ENCODE data around the gene CAMK4. TPM values are rescaled to one million over a fixed set of nuclear protein-coding genes. Genes with fewer than 3 reads are reported as not detected.

The CAMK4 gene
- total and polyA plus RNA-seq, 7 donors: 0.02 to 1.00 (median 0.15) TPM; not detected in 1

- intact Hi-C loops (cut with DNase I): no loop called here
- Histone ChIP-seq H3K4me1 (no peaks in the 10 kb centered on the region), H3K27ac (no peak overlapping the region), H3K9me3 (no peaks in the 10 kb centered on the region), H3K36me3 (ENCODE audit: insufficient read depth in 1 of 2, low read depth in 1 of 2) (no peaks in the 10 kb centered on the region), H3K27me3 (ENCODE audit: insufficient read depth in 3 of 3, low read length in 2 of 3) (no peaks in the 10 kb centered on the region), H3K4me3 (no peak overlapping the region)
- 49 to 50% (median 49%) methylated on average over 10 of the region's 10 CpGs for WGBS, 3 donors
- ATAC-seq (no peak), DNase-seq (no peak)
- TF ChIP-seq, protein P1, sequence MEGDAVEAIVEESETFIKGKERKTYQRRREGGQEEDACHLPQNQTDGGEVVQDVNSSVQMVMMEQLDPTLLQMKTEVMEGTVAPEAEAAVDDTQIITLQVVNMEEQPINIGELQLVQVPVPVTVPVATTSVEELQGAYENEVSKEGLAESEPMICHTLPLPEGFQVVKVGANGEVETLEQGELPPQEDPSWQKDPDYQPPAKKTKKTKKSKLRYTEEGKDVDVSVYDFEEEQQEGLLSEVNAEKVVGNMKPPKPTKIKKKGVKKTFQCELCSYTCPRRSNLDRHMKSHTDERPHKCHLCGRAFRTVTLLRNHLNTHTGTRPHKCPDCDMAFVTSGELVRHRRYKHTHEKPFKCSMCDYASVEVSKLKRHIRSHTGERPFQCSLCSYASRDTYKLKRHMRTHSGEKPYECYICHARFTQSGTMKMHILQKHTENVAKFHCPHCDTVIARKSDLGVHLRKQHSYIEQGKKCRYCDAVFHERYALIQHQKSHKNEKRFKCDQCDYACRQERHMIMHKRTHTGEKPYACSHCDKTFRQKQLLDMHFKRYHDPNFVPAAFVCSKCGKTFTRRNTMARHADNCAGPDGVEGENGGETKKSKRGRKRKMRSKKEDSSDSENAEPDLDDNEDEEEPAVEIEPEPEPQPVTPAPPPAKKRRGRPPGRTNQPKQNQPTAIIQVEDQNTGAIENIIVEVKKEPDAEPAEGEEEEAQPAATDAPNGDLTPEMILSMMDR (IDR thresholded peaks at IDR 0.05): no peak
These were observed 14.4 kb downstream of the CAMK4 start for GRCh38 chr5:111238431-111239225.

DNA sequence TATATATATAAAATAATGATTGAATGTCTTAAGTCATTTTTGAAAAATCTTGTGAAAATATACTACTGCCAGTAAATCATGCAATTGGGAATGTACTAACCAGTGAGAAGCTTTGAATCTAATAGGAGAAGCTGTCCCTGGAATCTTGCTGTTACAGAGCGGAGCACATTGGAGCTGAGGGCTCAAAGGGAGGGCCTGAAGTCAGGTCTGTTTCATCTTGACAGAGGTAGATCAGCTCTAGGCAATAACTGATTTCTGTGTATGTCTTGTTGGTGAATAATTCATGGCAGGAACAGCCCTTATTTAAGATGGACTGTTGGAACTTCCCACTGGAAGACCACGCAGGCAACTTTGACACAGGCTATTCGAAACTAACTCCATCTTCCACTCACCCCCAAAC is 17.5 kb downstream of the CAMK4 start:
- Histone ChIP-seq H3K27ac (no peak overlapping the region), H3K4me1 (no peaks in the 10 kb centered on the region), H3K36me3 (ENCODE audit: insufficient read depth in 1 of 2, low read depth in 1 of 2) (no peaks in the 10 kb centered on the region), H3K4me3 (no peak overlapping the region), H3K9me3 (no peaks in the 10 kb centered on the region), H3K27me3 (ENCODE audit: insufficient read depth in 3 of 3, low read length in 2 of 3) (no peaks in the 10 kb centered on the region)
- no peak for ATAC-seq
- intact Hi-C loops (cut with DNase I): no loop called here
- TF ChIP-seq, protein P1 (IDR thresholded peaks at IDR 0.05): no peak
- WGBS, 3 donors: 81 to 98% (median 94%) methylated on average over 3 of the region's 3 CpGs
- DNase-seq: no peak

GRCh38 chr5:111242606-111243005 is 18.4 kb downstream of the CAMK4 start:
- no peaks in the 10 kb centered on the region for H3K27me3 ChIP-seq (ENCODE audit: insufficient read depth in 3 of 3, low read length in 2 of 3)
- TF ChIP-seq, protein P1 (IDR thresholded peaks at IDR 0.05): no peak
- H3K9me3 ChIP-seq: no peaks in the 10 kb centered on the region
- H3K27ac ChIP-seq: no peak overlapping the region
- no peak for DNase-seq
- H3K4me3 ChIP-seq: no peak overlapping the region
- H3K4me1 ChIP-seq: no peaks in the 10 kb centered on the region
- H3K36me3 ChIP-seq (ENCODE audit: insufficient read depth in 1 of 2, low read depth in 1 of 2): no peaks in the 10 kb centered on the region
- intact Hi-C loops (cut with DNase I): no loop called here
- 74 to 89% (median 82%) methylated on average over 10 of the region's 10 CpGs for WGBS, 3 donors
- ATAC-seq: no peak

DNA sequence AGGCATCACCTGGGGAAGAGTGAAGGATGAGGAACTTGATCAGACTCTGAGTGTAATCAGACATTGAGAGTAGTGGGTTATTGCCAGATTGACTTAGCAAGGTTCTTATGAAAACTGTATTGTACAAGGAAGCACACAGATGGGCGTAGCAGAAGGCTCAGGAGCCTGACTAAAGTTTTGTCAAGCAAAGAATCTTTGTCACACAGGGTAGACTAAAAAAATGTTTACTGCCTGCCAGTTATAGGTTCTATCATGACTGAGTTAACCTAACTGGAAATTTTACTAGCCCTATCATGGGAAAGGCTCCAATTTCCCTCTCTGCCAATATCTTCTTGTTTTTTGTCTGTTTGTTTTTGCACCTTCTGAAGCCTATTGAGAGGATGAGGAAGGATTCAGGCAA is 19.1 kb downstream of the CAMK4 start:
- WGBS, 3 donors: 84 to 95% (median 85%) methylated on average over 1 of the region's 1 CpG
- H3K27ac ChIP-seq: no peak overlapping the region
- no peaks in the 10 kb centered on the region for H3K4me1 ChIP-seq
- DNase-seq (no peak), ATAC-seq (no peak)
- intact Hi-C loops (cut with DNase I): no loop called here
- H3K36me3 ChIP-seq (ENCODE audit: insufficient read depth in 1 of 2, low read depth in 1 of 2): no peaks in the 10 kb centered on the region
- H3K27me3 ChIP-seq (ENCODE audit: insufficient read depth in 3 of 3, low read length in 2 of 3): no peaks in the 10 kb centered on the region
- H3K4me3 ChIP-seq: no peak overlapping the region
- TF ChIP-seq, protein P1 (IDR thresholded peaks at IDR 0.05): no peak
- H3K9me3 ChIP-seq: no peaks in the 10 kb centered on the region

DNA sequence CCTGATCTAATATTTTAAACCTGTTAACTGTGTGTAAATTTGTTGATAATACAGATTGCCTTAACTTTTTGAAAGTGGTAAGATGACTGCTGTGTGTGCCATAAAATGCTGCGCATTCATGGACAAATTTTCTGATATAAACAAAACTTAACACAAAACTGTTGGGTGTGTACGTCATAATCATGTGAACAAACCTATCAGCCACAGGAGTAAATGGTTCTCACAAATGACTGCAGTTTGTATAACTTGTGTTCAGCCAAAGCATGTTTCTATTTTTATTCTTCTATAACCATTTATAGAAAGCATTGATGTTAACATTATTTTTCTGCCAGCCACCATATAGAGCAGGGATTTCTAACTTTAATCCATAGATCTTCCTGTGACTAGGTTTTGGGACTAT is 21.5 kb downstream of the CAMK4 start:
- ATAC-seq (no peak), DNase-seq (no peak)
- H3K36me3 ChIP-seq (ENCODE audit: insufficient read depth in 1 of 2, low read depth in 1 of 2): no peaks in the 10 kb centered on the region
- H3K27me3 ChIP-seq (ENCODE audit: insufficient read depth in 3 of 3, low read length in 2 of 3): no peaks in the 10 kb centered on the region
- intact Hi-C loops (cut with DNase I): no loop called here
- 91 to 94% (median 93%) methylated on average over 2 of the region's 2 CpGs for WGBS, 3 donors
- TF ChIP-seq, protein P1 (IDR thresholded peaks at IDR 0.05): no peak
- H3K27ac ChIP-seq: no peak overlapping the region
- H3K4me3 ChIP-seq: no peak overlapping the region
- H3K4me1 ChIP-seq: no peaks in the 10 kb centered on the region
- H3K9me3 ChIP-seq: no peaks in the 10 kb centered on the region

All from psoas muscle (tissue), 8 donors.